Lung (tissue), 12 donors: ENCODE results near the gene IL5RA. TPM values are rescaled to one million over a fixed set of nuclear protein-coding genes. Genes with fewer than 3 reads are reported as not detected.

Experiments
- ATAC-seq: fragments of 200-7000 bp; cut with Tn5 transposase; one replicate; pipeline ENCODE4 v1.9.1; 2020; ENCODE audit warnings: moderate number of reproducible peaks; ENCODE audit not compliant: insufficient read depth, low FRiP score
- DNase-seq, 3 donors: peaks; one replicate each; pipeline ENCODE4 v3.0.0-alpha.2; 2013 to 2017
- H3K27ac ChIP-seq, 2 donors: one replicate each; pipeline ENCODE4 v1.5.1; 2013; ENCODE audit warnings: mild to moderate bottlenecking in 2 of 2, moderate library complexity in 2 of 2, control low read depth in 1 of 2, inconsistent platforms in 1 of 2, low read depth in 1 of 2, low read length in 1 of 2
- H3K27me3 ChIP-seq, 3 donors: one replicate each; pipeline ENCODE4 v1.5.1; 2013; ENCODE audit warnings: low read length in 2 of 3; ENCODE audit not compliant: control insufficient read depth in 3 of 3, insufficient read depth in 3 of 3
- H3K36me3 ChIP-seq, 4 donors: one replicate each; pipeline ENCODE4 v1.5.1; 2013; ENCODE audit warnings: low read length in 4 of 4, mild to moderate bottlenecking in 1 of 4, moderate library complexity in 1 of 4; ENCODE audit not compliant: control insufficient read depth in 4 of 4, insufficient read depth in 4 of 4
- H3K4me1 ChIP-seq, 5 donors: one replicate each; pipeline ENCODE4 v1.5.1; 2013; ENCODE audit warnings: low read length in 5 of 5, mild to moderate bottlenecking in 2 of 5, moderate library complexity in 1 of 5; ENCODE audit not compliant: control insufficient read depth in 5 of 5, insufficient read depth in 5 of 5
- H3K4me3 ChIP-seq: one replicate; pipeline ENCODE4 v1.5.1; 2013; ENCODE audit warnings: mild to moderate bottlenecking, control low read depth, moderate library complexity
- H3K9ac ChIP-seq, 2 donors: one replicate each; pipeline ENCODE4 v1.5.1; 2013; ENCODE audit warnings: low read length in 2 of 2, control low read depth in 1 of 2; ENCODE audit not compliant: insufficient read depth in 1 of 2
- H3K9me3 ChIP-seq, 4 donors: one replicate each; pipeline ENCODE4 v1.5.1; 2013; ENCODE audit warnings: low read length in 3 of 4, mild to moderate bottlenecking in 1 of 4, moderate library complexity in 1 of 4; ENCODE audit not compliant: control insufficient read depth in 4 of 4, insufficient read depth in 3 of 4
- WGBS, 2 donors: extraction: QIAGEN DNeasy Blood & Tissue Kit; methylation state at CpG; one replicate each; pipeline ENCODE4 v1.1.7; 2013; 5-methylcytosine and 5-hydroxymethylcytosine counted together
- polyA plus RNA-seq, 2 donors: library from polyadenylated mRNA; stranded (reverse); fragments of 200-250 nt; gene quantifications; one replicate each; pipeline ENCODE4 v1.2.1, GENCODE V29; 2013
- total RNA-seq, 2 donors: library from RNA; depleted of rRNA in 1 of 2; stranded (reverse); fragments of >200 nt in 1 of 2; gene quantifications; one replicate each; pipeline ENCODE4 v1.2.1, GENCODE V29; 2014 to 2021
- TF ChIP-seq, protein P1 (sequence below): IDR thresholded peaks from 2 replicates; pipeline ENCODE4 v1.5.1; 2012; ENCODE audit warnings: mild to moderate bottlenecking; ENCODE audit errors: control extremely low read depth, extremely low read depth
- donor health status: control.
- donor health status: control.
- donor health status: Bipolar disorder and iron deficiency.
- donor health status: healthy.
- donor health status: DM: yes; HTN: yes; CAD: no.

The IL5RA gene
- total and polyA plus RNA-seq, 4 donors: 1.1 to 23.3 (median 7.7) TPM

DNA sequence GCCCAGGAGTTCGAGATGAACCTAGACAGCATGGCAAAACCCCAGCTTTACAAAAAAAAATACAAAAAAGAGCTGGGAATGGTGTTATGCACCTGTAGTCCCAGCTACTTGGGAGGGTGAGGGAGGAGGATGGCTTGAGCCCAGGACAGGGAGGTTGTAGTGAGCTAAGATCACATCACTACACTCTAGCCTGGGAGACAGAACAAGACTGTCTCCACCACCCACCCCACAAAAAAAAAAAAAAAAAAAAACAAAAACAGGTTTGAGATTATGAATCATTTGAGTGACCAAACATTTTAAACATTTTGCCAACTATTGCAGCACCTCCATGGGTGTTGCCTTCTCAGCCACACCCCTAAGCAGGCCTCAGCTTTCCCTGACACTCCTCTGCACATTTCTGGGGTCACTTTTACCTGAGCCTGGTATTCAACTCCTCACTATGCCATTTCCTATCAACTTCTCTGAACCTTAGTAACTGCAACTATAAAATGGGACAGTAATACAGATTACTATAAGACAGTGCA is 41.8 kb downstream of the IL5RA start:
- Histone ChIP-seq H3K4me3 (no peak overlapping the region), H3K27me3 (no peaks in the 10 kb centered on the region)
- no peak for ATAC-seq

DNA sequence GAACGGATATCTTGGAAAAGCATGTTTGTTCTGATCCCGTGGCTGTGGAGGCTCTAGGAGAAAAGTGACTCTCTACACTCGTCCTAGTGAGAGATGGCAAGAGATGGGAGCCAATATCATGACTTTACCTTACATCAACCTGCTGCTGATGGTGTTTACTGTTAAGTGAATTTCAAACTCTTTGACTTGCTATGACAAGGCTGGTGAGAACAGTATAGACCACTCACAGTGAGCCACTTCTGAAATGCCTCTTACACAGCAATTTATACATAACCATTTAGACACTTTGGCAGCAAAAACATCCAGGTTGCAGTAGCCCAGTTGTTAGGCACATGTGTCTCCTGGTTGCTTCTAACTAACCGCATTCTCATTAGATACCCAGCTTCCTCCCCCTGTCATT is 43.3 kb downstream of the IL5RA start:
- Histone ChIP-seq H3K9ac (no peak overlapping the region), H3K27ac (no peak overlapping the region), H3K4me3 (no peak overlapping the region), H3K4me1 (no peaks in the 10 kb centered on the region), H3K36me3 (no peaks in the 10 kb centered on the region), H3K9me3 (no peaks in the 10 kb centered on the region), H3K27me3 (no peaks in the 10 kb centered on the region)
- ATAC-seq (no peak), DNase-seq (no peak)
- WGBS, 2 donors: 91 to 93% methylated on average over 4 of the region's 4 CpGs
- TF ChIP-seq, protein P1, sequence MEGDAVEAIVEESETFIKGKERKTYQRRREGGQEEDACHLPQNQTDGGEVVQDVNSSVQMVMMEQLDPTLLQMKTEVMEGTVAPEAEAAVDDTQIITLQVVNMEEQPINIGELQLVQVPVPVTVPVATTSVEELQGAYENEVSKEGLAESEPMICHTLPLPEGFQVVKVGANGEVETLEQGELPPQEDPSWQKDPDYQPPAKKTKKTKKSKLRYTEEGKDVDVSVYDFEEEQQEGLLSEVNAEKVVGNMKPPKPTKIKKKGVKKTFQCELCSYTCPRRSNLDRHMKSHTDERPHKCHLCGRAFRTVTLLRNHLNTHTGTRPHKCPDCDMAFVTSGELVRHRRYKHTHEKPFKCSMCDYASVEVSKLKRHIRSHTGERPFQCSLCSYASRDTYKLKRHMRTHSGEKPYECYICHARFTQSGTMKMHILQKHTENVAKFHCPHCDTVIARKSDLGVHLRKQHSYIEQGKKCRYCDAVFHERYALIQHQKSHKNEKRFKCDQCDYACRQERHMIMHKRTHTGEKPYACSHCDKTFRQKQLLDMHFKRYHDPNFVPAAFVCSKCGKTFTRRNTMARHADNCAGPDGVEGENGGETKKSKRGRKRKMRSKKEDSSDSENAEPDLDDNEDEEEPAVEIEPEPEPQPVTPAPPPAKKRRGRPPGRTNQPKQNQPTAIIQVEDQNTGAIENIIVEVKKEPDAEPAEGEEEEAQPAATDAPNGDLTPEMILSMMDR: no peak

More for the DNA sequence above, 41.8 kb downstream of the IL5RA start:
- WGBS, 2 donors: 86 to 96% methylated on average over 1 of the region's 1 CpG
- H3K36me3 ChIP-seq: no peaks in the 10 kb centered on the region
- TF ChIP-seq, protein P1: no peak
- DNase-seq: no peak
- H3K4me1 ChIP-seq: no peaks in the 10 kb centered on the region
- H3K27ac ChIP-seq: no peak overlapping the region
- no peak overlapping the region for H3K9ac ChIP-seq
- no peaks in the 10 kb centered on the region for H3K9me3 ChIP-seq

DNA sequence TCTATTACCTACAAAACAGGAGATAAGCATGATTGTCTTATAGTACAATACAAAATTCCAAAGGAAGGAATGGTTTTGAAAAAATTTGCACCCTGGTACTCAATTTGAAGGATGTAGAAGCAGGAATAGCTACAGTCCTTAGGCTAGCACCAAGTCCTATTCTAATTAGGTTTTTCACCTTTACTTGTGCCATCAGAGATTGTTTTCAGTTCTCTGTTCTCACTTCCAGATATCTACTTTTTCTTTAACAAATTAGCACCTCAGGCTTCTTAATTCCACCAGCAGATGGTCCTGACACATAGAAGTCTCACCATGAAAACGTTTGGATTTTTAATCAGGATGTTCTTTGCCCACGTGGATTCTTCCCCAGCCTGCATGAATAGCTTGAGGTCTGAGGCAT is 43.8 kb downstream of the IL5RA start:
- WGBS, 2 donors: 52 to 53% methylated on average over 2 of the region's 2 CpGs
- ATAC-seq (no peak), DNase-seq (no peak)
- Histone ChIP-seq H3K27ac (no peak overlapping the region), H3K27me3 (no peaks in the 10 kb centered on the region), H3K9ac (no peak overlapping the region), H3K4me3 (no peak overlapping the region), H3K4me1 (no peaks in the 10 kb centered on the region), H3K36me3 (no peaks in the 10 kb centered on the region), H3K9me3 (no peaks in the 10 kb centered on the region)
- TF ChIP-seq, protein P1: no peak

DNA sequence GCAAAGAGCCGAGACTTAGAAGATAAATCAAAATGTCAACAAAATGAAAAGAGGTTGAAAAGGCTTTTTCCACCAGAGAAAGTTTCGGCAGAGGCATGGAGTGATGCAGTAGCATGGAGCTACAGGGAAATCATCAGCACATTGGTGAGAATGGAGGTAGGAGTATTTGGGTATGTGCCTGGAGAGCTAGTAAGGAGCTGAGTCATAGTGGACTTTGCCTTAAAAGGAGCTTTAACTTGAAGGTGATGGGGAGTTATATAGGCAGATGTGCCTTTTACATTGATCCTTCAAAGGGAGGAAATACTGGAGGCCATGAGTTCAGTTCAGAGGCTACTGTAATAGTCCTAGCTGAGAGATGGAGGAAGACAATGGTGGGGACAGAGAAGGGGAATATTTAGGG is 44.3 kb downstream of the IL5RA start:
- Histone ChIP-seq H3K9me3 (no peaks in the 10 kb centered on the region), H3K27me3 (no peaks in the 10 kb centered on the region), H3K36me3 (no peaks in the 10 kb centered on the region), H3K27ac (no peak overlapping the region), H3K4me1 (peaks cover 0 to 1% (median 0%) of the 10 kb centered on the region in 5 donors), H3K9ac (no peak overlapping the region), H3K4me3 (no peak overlapping the region)
- WGBS, 2 donors: 85 to 94% methylated on average over 2 of the region's 2 CpGs
- no peak for DNase-seq
- TF ChIP-seq, protein P1: no peak
- ATAC-seq: no peak
